ENCODE measurements around the gene CCNE1.

DNA sequence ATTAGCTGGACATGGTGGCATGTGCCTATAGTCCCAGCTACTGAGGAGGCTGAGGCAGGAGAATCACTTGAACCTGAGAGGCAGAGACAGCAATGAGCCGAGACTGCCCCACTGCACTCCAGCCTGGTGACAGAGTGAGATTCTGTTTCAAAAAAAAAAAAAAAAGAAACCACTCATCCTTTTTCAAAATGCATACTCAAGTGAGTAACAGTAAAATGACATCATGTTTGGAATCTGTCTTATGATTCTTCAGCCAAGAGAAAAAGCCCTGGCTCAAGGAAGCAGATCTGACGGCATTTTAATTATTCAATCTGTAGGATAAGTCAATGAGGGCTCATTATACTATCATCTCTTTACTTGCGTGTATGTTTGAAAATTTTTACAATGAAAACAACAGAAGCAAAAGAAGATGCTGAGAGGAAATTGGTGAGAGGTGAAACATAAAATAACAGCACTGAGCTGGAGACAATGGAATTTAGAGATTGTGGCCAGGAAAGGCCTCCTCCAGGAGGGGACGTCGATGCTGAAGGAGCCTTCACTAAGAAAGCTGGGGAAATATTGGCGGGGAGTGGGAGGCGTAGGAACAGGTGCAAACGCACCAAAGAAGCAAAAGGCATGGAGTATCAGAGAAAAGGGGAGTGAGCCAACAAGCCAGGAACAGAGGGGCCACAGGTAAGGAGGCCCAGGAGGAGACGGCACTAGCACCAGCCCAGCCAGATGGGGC, 12.9 kb upstream of the CCNE1 start:
- TF ChIP-seq, protein P1, sequence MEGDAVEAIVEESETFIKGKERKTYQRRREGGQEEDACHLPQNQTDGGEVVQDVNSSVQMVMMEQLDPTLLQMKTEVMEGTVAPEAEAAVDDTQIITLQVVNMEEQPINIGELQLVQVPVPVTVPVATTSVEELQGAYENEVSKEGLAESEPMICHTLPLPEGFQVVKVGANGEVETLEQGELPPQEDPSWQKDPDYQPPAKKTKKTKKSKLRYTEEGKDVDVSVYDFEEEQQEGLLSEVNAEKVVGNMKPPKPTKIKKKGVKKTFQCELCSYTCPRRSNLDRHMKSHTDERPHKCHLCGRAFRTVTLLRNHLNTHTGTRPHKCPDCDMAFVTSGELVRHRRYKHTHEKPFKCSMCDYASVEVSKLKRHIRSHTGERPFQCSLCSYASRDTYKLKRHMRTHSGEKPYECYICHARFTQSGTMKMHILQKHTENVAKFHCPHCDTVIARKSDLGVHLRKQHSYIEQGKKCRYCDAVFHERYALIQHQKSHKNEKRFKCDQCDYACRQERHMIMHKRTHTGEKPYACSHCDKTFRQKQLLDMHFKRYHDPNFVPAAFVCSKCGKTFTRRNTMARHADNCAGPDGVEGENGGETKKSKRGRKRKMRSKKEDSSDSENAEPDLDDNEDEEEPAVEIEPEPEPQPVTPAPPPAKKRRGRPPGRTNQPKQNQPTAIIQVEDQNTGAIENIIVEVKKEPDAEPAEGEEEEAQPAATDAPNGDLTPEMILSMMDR (optimal IDR thresholded peaks at IDR 0.05 in 1 of 3, IDR thresholded peaks at IDR 0.05 in 1 of 3, conservative IDR thresholded peaks at IDR 0.05 in 1 of 3; ENCODE audit: extremely low read depth in 1 of 3, insufficient read depth in 2 of 3, low read length in 3 of 3), result no peak
- no peak for TF ChIP-seq EZH2 (IDR thresholded peaks at IDR 0.05; ENCODE audit: low read length)

Measured in keratinocyte (primary cell).